HCT116 (cell line): ENCODE data around the gene RIT2. TPM values are rescaled to one million over a fixed set of nuclear protein-coding genes. Genes with fewer than 3 reads are reported as not detected.

ENCODE experiments used
- ATAC-seq: fragments of 200-7000 bp; cut with Tn5 transposase; 2 replicates; pipeline ENCODE4 v1.9.1; 2020; ENCODE audit warnings: mild to moderate bottlenecking, moderate library complexity
- BruUV-seq: library from RNA; stranded (reverse); fragments of 400-500 nt; replicated peaks from 2 replicates; lab custom pipeline; 2021; lab: Mats Ljungman, UMichigan
- CTCF ChIA-PET: fragments of 300-600 bp; sonication (Branson Sonifier 250); formaldehyde crosslinking; loops from one replicate; lab custom pipeline; 2021; ENCODE audit warnings: antibody characterized with exemption; lab: Charles Lee
- POLR2A ChIA-PET: fragments of 300-600, 350-600 bp; sonication (Branson Sonifier 250); formaldehyde crosslinking; loops from one replicate; lab custom pipeline; 2021; ENCODE audit warnings: antibody characterized with exemption; lab: Charles Lee
- RAD21 ChIA-PET, 2 experiments: fragments of 300-600 bp; sonication (Branson Sonifier 250); formaldehyde crosslinking; loops; one replicate each; lab custom pipeline; 2023; ENCODE audit warnings: low total read pairs in 2 of 2; ENCODE audit not compliant: uncharacterized antibody in 2 of 2, unreplicated experiment in 2 of 2, low non-redundant PET in 1 of 2; lab: Charles Lee
- DNase-seq: peaks from one replicate; pipeline ENCODE4 v3.0.0-alpha.2; 2010; ENCODE audit warnings: low read depth, low spot score
- H2AFZ ChIP-seq: fragments of 200-600 bp; shearing (Covaris generic), sonication (generic); 2 replicates; pipeline ENCODE4 v1.6.1; 2017; ENCODE audit warnings: low read depth, mixed run types, mixed read lengths, antibody characterized with exemption, low read length; ENCODE audit not compliant: poor library complexity, severe bottlenecking
- H3K27ac ChIP-seq: 2 replicates; pipeline ENCODE4 v1.5.1; 2012; ENCODE audit warnings: low read depth, low read length
- H3K27me3 ChIP-seq: fragments of 200-600 bp; sonication (generic); 2 replicates; pipeline ENCODE4 v1.6.1; 2016; ENCODE audit warnings: mixed run types, low read length, mixed read lengths; ENCODE audit not compliant: insufficient read depth
- H3K36me3 ChIP-seq, 2 experiments: fragments of 200-500 bp in 1 of 2; fragments of 200-600 bp in 1 of 2; sonication (Bioruptor generic) in 1 of 2; sonication (generic) in 1 of 2; 2 replicates each; pipeline versions ENCODE4 v1.5.1 to v1.6.1; 2014 to 2016; ENCODE audit warnings: low read length in 2 of 2, inconsistent platforms in 1 of 2, mixed read lengths in 1 of 2, mixed run types in 1 of 2; ENCODE audit not compliant: insufficient read depth in 2 of 2, control insufficient read depth in 1 of 2
- H3K4me1 ChIP-seq, 2 experiments: fragments of 200-600 bp in 1 of 2; sonication (generic) in 1 of 2; 2 replicates each; pipeline versions ENCODE4 v1.5.1 to v1.6.1; 2012 to 2017; ENCODE audit warnings: low read length in 2 of 2, inconsistent platforms in 1 of 2, mild to moderate bottlenecking in 1 of 2, mixed read lengths in 1 of 2, mixed run types in 1 of 2, moderate library complexity in 1 of 2; ENCODE audit not compliant: insufficient read depth in 2 of 2, control insufficient read depth in 1 of 2
- H3K4me2 ChIP-seq: fragments of 200-600 bp; sonication (generic); 2 replicates; pipeline ENCODE4 v1.6.1; 2017; ENCODE audit warnings: mixed run types, low read length, mixed read lengths
- H3K4me3 ChIP-seq, 2 experiments: fragments of 200-600 bp in 1 of 2; sonication (generic) in 1 of 2; replicated peaks in 1 of 2; 2 replicates each; pipeline ENCODE4 v1.5.1; 2011 to 2016; ENCODE audit warnings: low read length in 2 of 2, control low read depth in 1 of 2, low read depth in 1 of 2, mild to moderate bottlenecking in 1 of 2, mixed read lengths in 1 of 2, mixed run types in 1 of 2
- H3K79me2 ChIP-seq: fragments of 200-600 bp; sonication (generic); 2 replicates; pipeline ENCODE4 v1.6.1; 2017; ENCODE audit warnings: mild to moderate bottlenecking, mixed run types, low read length, moderate library complexity, mixed read lengths; ENCODE audit not compliant: insufficient read depth
- H3K9ac ChIP-seq: fragments of 200-600 bp; sonication (generic); 2 replicates; pipeline ENCODE4 v1.6.1; 2016; ENCODE audit warnings: low read length, mixed read lengths
- H3K9me2 ChIP-seq: fragments of 200-600 bp; sonication (generic), shearing (Covaris generic); 2 replicates; pipeline ENCODE4 v1.6.1; 2017; ENCODE audit warnings: mixed run types, mild to moderate bottlenecking, moderate library complexity; ENCODE audit not compliant: insufficient read depth
- H3K9me3 ChIP-seq, 2 experiments: fragments of 200-500 bp in 1 of 2; fragments of 200-600 bp in 1 of 2; sonication (Bioruptor generic) in 1 of 2; sonication (generic) in 1 of 2; 2 replicates each; pipeline ENCODE4 v1.6.1; 2014 to 2017; ENCODE audit warnings: low read length in 2 of 2, mixed read lengths in 2 of 2, inconsistent platforms in 1 of 2, low read depth in 1 of 2, mild to moderate bottlenecking in 1 of 2, mixed run types in 1 of 2, moderate library complexity in 1 of 2; ENCODE audit not compliant: control insufficient read depth in 1 of 2, insufficient read depth in 1 of 2
- H4K20me1 ChIP-seq: fragments of 200-600 bp; sonication (generic), shearing (Covaris generic); 2 replicates; pipeline ENCODE4 v1.6.1; 2017; ENCODE audit warnings: mixed run types, mild to moderate bottlenecking, moderate library complexity; ENCODE audit not compliant: insufficient read depth
- CEBPB ChIP-seq: IDR thresholded peaks from 2 replicates; pipeline ENCODE4 v1.6.1; 2012; ENCODE audit warnings: low read depth
- EGR1 ChIP-seq: IDR thresholded peaks from 2 replicates; pipeline ENCODE4 v1.6.1; 2012; ENCODE audit warnings: low read depth
- EZH2phosphoT487 ChIP-seq: fragments of 200-600 bp; IDR thresholded peaks from 2 replicates; pipeline ENCODE4 v1.6.1; 2018; ENCODE audit warnings: antibody characterized with exemption, borderline replicate concordance
- JUND ChIP-seq: IDR thresholded peaks from 2 replicates; pipeline ENCODE4 v1.6.1; 2012
- POLR2A ChIP-seq: IDR thresholded peaks from 2 replicates; pipeline ENCODE4 v1.7.0; 2011; ENCODE audit warnings: borderline replicate concordance; ENCODE audit not compliant: insufficient read depth, insufficient read length; ENCODE audit errors: extremely low read depth
- POLR2AphosphoS5 ChIP-seq: IDR thresholded peaks from 2 replicates; pipeline ENCODE4 v1.6.1; 2011; ENCODE audit warnings: mild to moderate bottlenecking, low read depth, low read length, moderate library complexity
- SIN3A ChIP-seq: IDR thresholded peaks from 2 replicates; pipeline ENCODE4 v1.6.1; 2012; ENCODE audit warnings: low read depth
- SP1 ChIP-seq: IDR thresholded peaks from 2 replicates; pipeline ENCODE4 v1.6.1; 2012; ENCODE audit warnings: low read depth
- SRF ChIP-seq: IDR thresholded peaks from 2 replicates; pipeline ENCODE4 v1.6.1; 2012; ENCODE audit warnings: low read depth
- ZFX ChIP-seq: fragments of 450-650 bp; IDR thresholded peaks from 2 replicates; pipeline ENCODE4 v1.6.1; 2017
- ZNF274 ChIP-seq: fragments of 200-500 bp; sonication (Bioruptor generic); IDR thresholded peaks from 2 replicates; pipeline ENCODE4 v1.6.1; 2014; ENCODE audit warnings: mild to moderate bottlenecking, low read depth, low read length, inconsistent platforms
- intact Hi-C: fragments of 100-400 bp; cut with micrococcal nuclease; formaldehyde crosslinking; loops from 2 replicates; pipeline ENCODE4 v1.10.0; 2022
- total RNA-seq: library from RNA; stranded (reverse); gene quantifications from one replicate; pipeline ENCODE4 v1.2.1, GENCODE V29; 2021; ENCODE audit not compliant: unreplicated experiment
- TF ChIP-seq, protein P1 (sequence below): IDR thresholded peaks from 2 replicates; pipeline ENCODE4 v1.6.1; 2012; ENCODE audit warnings: low read depth
- TF ChIP-seq, protein P2 (sequence below), 3 experiments: fragments of 200-600 bp in 1 of 3; sonication (generic) in 1 of 3; IDR thresholded peaks in 2 of 3; conservative IDR thresholded peaks in 1 of 3; 2 replicates each; pipeline ENCODE4 v1.5.1; 2012 to 2017; ENCODE audit warnings: low read depth in 2 of 3, low read length in 2 of 3, antibody characterized with exemption in 1 of 3, borderline replicate concordance in 1 of 3, control low read depth in 1 of 3, mild to moderate bottlenecking in 1 of 3, mixed read lengths in 1 of 3, mixed run types in 1 of 3, moderate library complexity in 1 of 3; ENCODE audit not compliant: insufficient read depth in 1 of 3

RIT2 gene
- total RNA-seq, 1 experiment from 2014 or later = not detected

DNA sequence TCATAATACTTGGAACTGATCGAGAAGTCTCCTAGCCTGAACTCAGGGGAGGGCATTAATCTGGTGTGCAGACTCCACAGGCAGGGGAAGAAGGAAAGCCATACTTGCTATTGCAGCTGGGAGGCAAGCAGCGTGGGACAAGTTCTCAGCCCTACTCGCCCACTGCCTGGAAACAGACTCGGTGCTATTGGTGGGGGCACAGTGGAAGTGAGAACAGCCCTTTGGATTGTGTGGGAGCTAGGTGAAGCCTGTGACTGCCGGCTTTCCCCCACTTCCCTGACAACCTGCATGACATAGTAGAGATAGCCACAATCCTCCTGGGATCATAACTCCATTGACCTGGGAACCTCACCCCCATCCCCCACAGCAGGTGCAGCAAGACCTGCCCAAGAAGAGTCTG is 301.3 kb downstream of the RIT2 start:
- ChIA-PET RAD21 (no interaction called here), POLR2A (no interaction called here), CTCF (no interaction called here)
- Histone ChIP-seq H2AFZ (no peak overlapping the region), H3K27me3 (no peaks in the 10 kb centered on the region), H3K4me3 (no peak overlapping the region), H4K20me1 (no peaks in the 10 kb centered on the region), H3K9ac (no peak overlapping the region), H3K4me1 (no peaks in the 10 kb centered on the region), H3K36me3 (no peaks in the 10 kb centered on the region), H3K9me2 (no peaks in the 10 kb centered on the region)
- ATAC-seq (no peak), DNase-seq (no peak)
- intact Hi-C loops = no loop called here
- TF ChIP-seq, protein P1, sequence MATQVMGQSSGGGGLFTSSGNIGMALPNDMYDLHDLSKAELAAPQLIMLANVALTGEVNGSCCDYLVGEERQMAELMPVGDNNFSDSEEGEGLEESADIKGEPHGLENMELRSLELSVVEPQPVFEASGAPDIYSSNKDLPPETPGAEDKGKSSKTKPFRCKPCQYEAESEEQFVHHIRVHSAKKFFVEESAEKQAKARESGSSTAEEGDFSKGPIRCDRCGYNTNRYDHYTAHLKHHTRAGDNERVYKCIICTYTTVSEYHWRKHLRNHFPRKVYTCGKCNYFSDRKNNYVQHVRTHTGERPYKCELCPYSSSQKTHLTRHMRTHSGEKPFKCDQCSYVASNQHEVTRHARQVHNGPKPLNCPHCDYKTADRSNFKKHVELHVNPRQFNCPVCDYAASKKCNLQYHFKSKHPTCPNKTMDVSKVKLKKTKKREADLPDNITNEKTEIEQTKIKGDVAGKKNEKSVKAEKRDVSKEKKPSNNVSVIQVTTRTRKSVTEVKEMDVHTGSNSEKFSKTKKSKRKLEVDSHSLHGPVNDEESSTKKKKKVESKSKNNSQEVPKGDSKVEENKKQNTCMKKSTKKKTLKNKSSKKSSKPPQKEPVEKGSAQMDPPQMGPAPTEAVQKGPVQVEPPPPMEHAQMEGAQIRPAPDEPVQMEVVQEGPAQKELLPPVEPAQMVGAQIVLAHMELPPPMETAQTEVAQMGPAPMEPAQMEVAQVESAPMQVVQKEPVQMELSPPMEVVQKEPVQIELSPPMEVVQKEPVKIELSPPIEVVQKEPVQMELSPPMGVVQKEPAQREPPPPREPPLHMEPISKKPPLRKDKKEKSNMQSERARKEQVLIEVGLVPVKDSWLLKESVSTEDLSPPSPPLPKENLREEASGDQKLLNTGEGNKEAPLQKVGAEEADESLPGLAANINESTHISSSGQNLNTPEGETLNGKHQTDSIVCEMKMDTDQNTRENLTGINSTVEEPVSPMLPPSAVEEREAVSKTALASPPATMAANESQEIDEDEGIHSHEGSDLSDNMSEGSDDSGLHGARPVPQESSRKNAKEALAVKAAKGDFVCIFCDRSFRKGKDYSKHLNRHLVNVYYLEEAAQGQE = no peak
- no peak for TF ChIP-seq ZFX
- TF ChIP-seq POLR2AphosphoS5 = no peak
- TF ChIP-seq POLR2A = no peak
- no peak for TF ChIP-seq CEBPB
- no peak for TF ChIP-seq EZH2phosphoT487
- TF ChIP-seq, protein P2, sequence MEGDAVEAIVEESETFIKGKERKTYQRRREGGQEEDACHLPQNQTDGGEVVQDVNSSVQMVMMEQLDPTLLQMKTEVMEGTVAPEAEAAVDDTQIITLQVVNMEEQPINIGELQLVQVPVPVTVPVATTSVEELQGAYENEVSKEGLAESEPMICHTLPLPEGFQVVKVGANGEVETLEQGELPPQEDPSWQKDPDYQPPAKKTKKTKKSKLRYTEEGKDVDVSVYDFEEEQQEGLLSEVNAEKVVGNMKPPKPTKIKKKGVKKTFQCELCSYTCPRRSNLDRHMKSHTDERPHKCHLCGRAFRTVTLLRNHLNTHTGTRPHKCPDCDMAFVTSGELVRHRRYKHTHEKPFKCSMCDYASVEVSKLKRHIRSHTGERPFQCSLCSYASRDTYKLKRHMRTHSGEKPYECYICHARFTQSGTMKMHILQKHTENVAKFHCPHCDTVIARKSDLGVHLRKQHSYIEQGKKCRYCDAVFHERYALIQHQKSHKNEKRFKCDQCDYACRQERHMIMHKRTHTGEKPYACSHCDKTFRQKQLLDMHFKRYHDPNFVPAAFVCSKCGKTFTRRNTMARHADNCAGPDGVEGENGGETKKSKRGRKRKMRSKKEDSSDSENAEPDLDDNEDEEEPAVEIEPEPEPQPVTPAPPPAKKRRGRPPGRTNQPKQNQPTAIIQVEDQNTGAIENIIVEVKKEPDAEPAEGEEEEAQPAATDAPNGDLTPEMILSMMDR (IDR thresholded peaks at IDR 0.05 in 2 of 3, conservative IDR thresholded peaks at IDR 0.05 in 1 of 3; ENCODE audit: borderline replicate concordance in 1 of 3, insufficient read depth in 1 of 3, low read depth in 2 of 3, low read length in 2 of 3) = no peak
- TF ChIP-seq ZNF274 = no peak
- TF ChIP-seq SIN3A = no peak
- TF ChIP-seq JUND = no peak
- no peak for TF ChIP-seq SP1
- no peak for TF ChIP-seq SRF
- TF ChIP-seq EGR1 = no peak
- TF ChIP-seq, all 23 proteins: peak for 0
- Histone ChIP-seq H3K27ac (no peak overlapping the region), H3K9me3 (peaks cover 4 to 26% of the 10 kb centered on the region in 2 experiments; a peak in 2 of 4 replicates), H3K4me2 (no peak overlapping the region), H3K79me2 (no peaks in the 10 kb centered on the region)
- BruUV-seq = no TSS peak
